OCI-LY1 (cell line): ENCODE results near the gene DYNC1H1.

Experiments used
- H2AFZ ChIP-seq: fragments of 200-600 bp; sonication (generic), shearing (Covaris generic); 2 replicates; pipeline ENCODE4 v1.6.0; 2014; ENCODE audit warnings: antibody characterized with exemption, mild to moderate bottlenecking, low read length
- H3F3A ChIP-seq: fragments of 200-600 bp; sonication (generic), shearing (Covaris generic); 2 replicates; pipeline ENCODE4 v1.6.0; 2014; ENCODE audit warnings: mild to moderate bottlenecking, antibody characterized with exemption, low read length, moderate library complexity; ENCODE audit not compliant: insufficient read depth
- H3K27ac ChIP-seq: fragments of 200-600 bp; sonication (generic); 2 replicates; pipeline ENCODE4 v1.5.1; 2014; ENCODE audit warnings: low read length, mixed run types, mild to moderate bottlenecking, low read depth; ENCODE audit not compliant: poor library complexity, severe bottlenecking
- H3K27me3 ChIP-seq: fragments of 200-600 bp; sonication (generic); 2 replicates; pipeline ENCODE4 v1.6.0; 2014; ENCODE audit warnings: antibody characterized with exemption, mild to moderate bottlenecking, low read length, moderate library complexity; ENCODE audit not compliant: insufficient read depth
- H3K36me3 ChIP-seq: fragments of 200-600 bp; sonication (generic); 2 replicates; pipeline ENCODE4 v1.6.1; 2014; ENCODE audit warnings: mild to moderate bottlenecking, antibody characterized with exemption, low read length, moderate library complexity, mixed read lengths; ENCODE audit not compliant: insufficient read depth
- H3K4me1 ChIP-seq: fragments of 200-600 bp; sonication (generic); 2 replicates; pipeline ENCODE4 v1.5.1; 2014; ENCODE audit warnings: mild to moderate bottlenecking, low read length, moderate library complexity; ENCODE audit not compliant: insufficient read depth, severe bottlenecking
- H3K4me2 ChIP-seq: fragments of 200-600 bp; sonication (generic), shearing (Covaris generic); 2 replicates; pipeline ENCODE4 v1.6.1; 2014; ENCODE audit warnings: low read length
- H3K4me3 ChIP-seq: fragments of 200-600 bp; sonication (generic); 2 replicates; pipeline ENCODE4 v1.5.1; 2014; ENCODE audit warnings: low read length, low read depth, mild to moderate bottlenecking, mixed read lengths; ENCODE audit not compliant: poor library complexity, severe bottlenecking
- H3K79me2 ChIP-seq: fragments of 200-600 bp; shearing (Covaris generic); 2 replicates; pipeline ENCODE4 v1.6.1; 2016; ENCODE audit warnings: mixed run types, low read length, mixed read lengths; ENCODE audit not compliant: insufficient read depth
- H3K9ac ChIP-seq: fragments of 200-600 bp; sonication (generic), shearing (Covaris generic); 2 replicates; pipeline ENCODE4 v1.6.1; 2014; ENCODE audit warnings: mild to moderate bottlenecking, low read length, mixed read lengths
- H3K9me2 ChIP-seq: fragments of 200-600 bp; sonication (generic), shearing (Covaris generic); 2 replicates; pipeline ENCODE4 v1.6.1; 2014; ENCODE audit warnings: low read depth, mild to moderate bottlenecking, low read length, mixed read lengths
- H3K9me3 ChIP-seq: fragments of 200-600 bp; shearing (Covaris generic); 2 replicates; pipeline ENCODE4 v1.6.1; 2014; ENCODE audit warnings: low read length, mixed read lengths
- H4K20me1 ChIP-seq: fragments of 200-600 bp; sonication (generic), shearing (Covaris generic); 2 replicates; pipeline ENCODE4 v1.6.0; 2016; ENCODE audit warnings: mild to moderate bottlenecking, low read length; ENCODE audit not compliant: insufficient read depth
- CTCF ChIP-seq: fragments of 200-600 bp; sonication (generic), shearing (Covaris generic); IDR thresholded peaks from 2 replicates; pipeline ENCODE4 v1.5.1; 2017; ENCODE audit warnings: mild to moderate bottlenecking, antibody characterized with exemption, low read length, moderate library complexity, mixed read lengths
- EZH2 ChIP-seq: fragments of 200-600 bp; sonication (generic), shearing (Covaris generic); IDR thresholded peaks from 2 replicates; pipeline ENCODE4 v1.8.0; 2017; ENCODE audit warnings: borderline replicate concordance, mixed run types, mild to moderate bottlenecking, antibody characterized with exemption, low read length, moderate library complexity, mixed read lengths

The DYNC1H1 gene

GRCh38 chr14:101963052-101963451, 1.3 kb upstream of the DYNC1H1 start:
- no peak overlapping the region for H3K9ac ChIP-seq
- H3K79me2 ChIP-seq: peaks cover 30% of the 10 kb centered on the region
- no peaks in the 10 kb centered on the region for H3K9me3 ChIP-seq
- no peaks in the 10 kb centered on the region for H3K27me3 ChIP-seq
- H3K4me3 ChIP-seq: no peak overlapping the region
- H3K36me3 ChIP-seq: no peaks in the 10 kb centered on the region
- no peaks in the 10 kb centered on the region for H4K20me1 ChIP-seq
- peaks cover 43% of the 10 kb centered on the region for H3K4me1 ChIP-seq
- no peaks in the 10 kb centered on the region; the same call in 1 of the 2 replicates for H3F3A ChIP-seq
- H3K4me2 ChIP-seq: no peak overlapping the region
- no peaks in the 10 kb centered on the region for H3K9me2 ChIP-seq
- no peak overlapping the region for H2AFZ ChIP-seq
- no peak for TF ChIP-seq CTCF
- no peak for TF ChIP-seq EZH2
- no peak overlapping the region for H3K27ac ChIP-seq

DNA sequence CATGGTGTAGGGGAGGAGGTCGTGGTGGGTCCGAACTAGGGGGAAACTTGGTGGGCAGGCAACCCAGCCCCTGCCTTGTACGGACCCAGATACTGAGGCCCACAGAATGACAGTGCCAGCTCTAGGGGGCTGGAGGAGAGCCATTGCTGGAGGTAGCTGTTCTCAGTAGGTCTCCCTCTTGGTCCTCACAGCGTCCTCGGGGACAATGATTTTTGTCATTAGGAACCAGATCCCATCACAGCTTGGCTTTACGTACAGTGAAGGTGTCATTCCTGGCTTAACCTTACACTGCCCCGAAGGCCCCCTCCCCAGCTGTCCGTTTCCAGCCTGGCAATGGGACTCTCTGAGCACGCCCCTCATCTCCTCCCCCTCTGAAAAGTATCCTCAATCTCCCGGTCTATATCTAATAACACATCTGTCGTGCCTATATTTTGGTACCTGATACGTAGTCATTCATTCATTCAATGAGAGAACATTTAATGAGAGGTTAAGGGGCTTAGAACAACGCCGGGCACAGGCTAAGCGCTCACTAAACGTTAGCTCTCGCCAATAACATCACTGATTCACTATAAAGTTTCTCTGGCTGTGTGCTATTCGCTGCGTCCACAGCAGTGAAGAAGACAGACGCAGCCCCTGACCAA, 597 bp upstream of the DYNC1H1 start:
- H3K9ac ChIP-seq: no peak overlapping the region

GRCh38 chr14:101965181-101965544, 790 bp downstream of the DYNC1H1 start:
- Histone ChIP-seq H3K27ac (peak overlapping the region; percentile 94), H3K4me1 (peaks cover 64% of the 10 kb centered on the region), H3K36me3 (0 out of 2 replicates have a peak, but pooled peaks cover 4% of the 10 kb centered on the region), H3K4me2 (peak overlapping the region; percentile 93), H3F3A (no peaks in the 10 kb centered on the region; the same call in 1 of the 2 replicates), H3K9me2 (no peaks in the 10 kb centered on the region), H3K9me3 (no peaks in the 10 kb centered on the region), H3K27me3 (no peaks in the 10 kb centered on the region), H2AFZ (no peak overlapping the region), H3K9ac (peak overlapping the region; percentile 89), H3K79me2 (peaks cover 45% of the 10 kb centered on the region), H3K4me3 (peak overlapping the region; percentile 96), H4K20me1 (no peaks in the 10 kb centered on the region)
- no peak for TF ChIP-seq CTCF
- TF ChIP-seq EZH2: no peak

More for the DNA sequence above, 597 bp upstream of the DYNC1H1 start:
- Histone ChIP-seq H3K4me1 (peaks cover 51% of the 10 kb centered on the region), H2AFZ (no peak overlapping the region), H3F3A (no peaks in the 10 kb centered on the region; the same call in 1 of the 2 replicates), H3K27ac (no peak overlapping the region), H3K4me3 (peak overlapping the region; percentile 96), H3K27me3 (no peaks in the 10 kb centered on the region), H4K20me1 (no peaks in the 10 kb centered on the region), H3K9me3 (no peaks in the 10 kb centered on the region), H3K9me2 (no peaks in the 10 kb centered on the region), H3K36me3 (0 out of 2 replicates have a peak, but pooled peaks cover 4% of the 10 kb centered on the region), H3K4me2 (peak overlapping the region; percentile 56; the same call in 1 of the 2 replicates), H3K79me2 (peaks cover 37% of the 10 kb centered on the region)
- TF ChIP-seq CTCF: no peak
- no peak for TF ChIP-seq EZH2
